ENCODE measurements around the gene RCC2. TPM values are rescaled to one million over a fixed set of nuclear protein-coding genes. Genes with fewer than 3 reads are reported as not detected.

Gene RCC2
- total RNA-seq, 2 donors from 2014 or later: 48.8 to 64.1 TPM

DNA sequence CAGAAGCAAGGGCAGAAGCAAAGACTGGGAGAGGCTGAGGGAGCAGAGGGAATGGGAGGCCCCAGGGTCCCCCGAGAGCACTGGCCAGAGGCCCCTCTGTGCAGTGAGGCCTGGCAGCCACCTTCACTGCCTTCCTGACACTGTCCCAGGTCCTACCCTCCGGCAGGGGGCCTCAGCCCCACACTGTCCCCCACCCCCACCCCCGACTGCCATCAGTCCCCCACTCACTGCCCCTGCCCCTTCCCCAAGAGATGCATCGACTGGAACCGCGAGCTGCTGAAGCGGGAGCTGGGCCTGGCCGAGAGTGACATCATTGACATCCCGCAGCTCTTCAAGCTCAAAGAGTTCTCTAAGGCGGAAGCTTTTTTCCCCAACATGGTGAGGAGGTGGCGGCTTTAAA, 80.4 kb downstream of the RCC2 start:
- intact Hi-C loops (cut with DNase I, micrococcal nuclease): no loop called here
- ATAC-seq: peak; percentile 26
- DNase-seq: no peak

GRCh38 chr1:17358557-17358956, 80.9 kb downstream of the RCC2 start:
- ATAC-seq (no peak), DNase-seq (no peak)
- intact Hi-C loops (cut with DNase I, micrococcal nuclease): no loop called here

Other genes starting within 250 kb of the RCC2 start
- under 1 TPM; 0.27 to 0.47 TPM for gene PADI1, start 234.5 kb downstream of the RCC2 start, total RNA-seq
- not detected for gene PADI3, start 190.6 kb downstream of the RCC2 start, total RNA-seq
- not detected for gene PADI4, start 131.5 kb downstream of the RCC2 start, total RNA-seq
- not detected for gene PADI6, start 67.5 kb downstream of the RCC2 start, total RNA-seq
- gene ARHGEF10L, start 100.0 kb upstream of the RCC2 start, total RNA-seq: 100 to 1,000 TPM in 1 of 2 donors, 10 to 100 TPM in 1; 91.0 to 151 TPM

Data from left colon (tissue), 2 donors.